ENCODE data around the gene ANO2.

ANO2 gene

GRCh38 chr12:5739917-5740316, 205.1 kb downstream of the ANO2 start:
- DNase-seq (ENCODE audit: extremely low read depth, low read depth), result no peak
- no peak overlapping the region for H3K4me3 ChIP-seq (replicated peaks; ENCODE audit: low read depth, low read length)
- no peak for TF ChIP-seq CTCF (IDR thresholded peaks at IDR 0.05; ENCODE audit: low read depth, low read length, missing control alignments)

- no peak for TF ChIP-seq CTCF (IDR thresholded peaks at IDR 0.05; ENCODE audit: low read depth, low read length, missing control alignments)
Measured at GRCh38 chr12:5737778-5738177, 207.3 kb downstream of the ANO2 start.

GRCh38 chr12:5736527-5736926, 208.5 kb downstream of the ANO2 start:
- DNase-seq (ENCODE audit: extremely low read depth, low read depth), result no peak
- no peak for TF ChIP-seq CTCF (IDR thresholded peaks at IDR 0.05; ENCODE audit: low read depth, low read length, missing control alignments)
- H3K4me3 ChIP-seq (replicated peaks; ENCODE audit: low read depth, low read length), result no peak overlapping the region

More at GRCh38 chr12:5737778-5738177, 207.3 kb downstream of the ANO2 start:
- no peak overlapping the region for H3K4me3 ChIP-seq (replicated peaks; ENCODE audit: low read depth, low read length)
- no peak for DNase-seq (ENCODE audit: extremely low read depth, low read depth)

- no peak overlapping the region for H3K4me3 ChIP-seq (replicated peaks; ENCODE audit: low read depth, low read length)
- no peak for DNase-seq (ENCODE audit: extremely low read depth, low read depth)
- no peak for TF ChIP-seq CTCF (IDR thresholded peaks at IDR 0.05; ENCODE audit: low read depth, low read length, missing control alignments)
Measured at GRCh38 chr12:5736016-5736415, 209.0 kb downstream of the ANO2 start.

- TF ChIP-seq CTCF (IDR thresholded peaks at IDR 0.05; ENCODE audit: low read depth, low read length, missing control alignments), result no peak
- DNase-seq (ENCODE audit: extremely low read depth, low read depth), result no peak
- no peak overlapping the region for H3K4me3 ChIP-seq (replicated peaks; ENCODE audit: low read depth, low read length)
Measured at GRCh38 chr12:5733916-5734315, 211.1 kb downstream of the ANO2 start.

GRCh38 chr12:5733136-5733755, 211.8 kb downstream of the ANO2 start:
- no peak for TF ChIP-seq CTCF (IDR thresholded peaks at IDR 0.05; ENCODE audit: low read depth, low read length, missing control alignments)
- no peak overlapping the region for H3K4me3 ChIP-seq (replicated peaks; ENCODE audit: low read depth, low read length)
- no peak for DNase-seq (ENCODE audit: extremely low read depth, low read depth)

GRCh38 chr12:5730962-5731361, 214.1 kb downstream of the ANO2 start:
- H3K4me3 ChIP-seq (replicated peaks; ENCODE audit: low read depth, low read length), result no peak overlapping the region
- no peak for TF ChIP-seq CTCF (IDR thresholded peaks at IDR 0.05; ENCODE audit: low read depth, low read length, missing control alignments)
- DNase-seq (ENCODE audit: extremely low read depth, low read depth), result no peak
